SW 1271 (cell line): Measurements from ENCODE around the gene SPEM2.
A peak's percentile ranks its signal among the peaks of the same experiment; 100 is the strongest.

Experiments
- DNase-seq, 2 experiments: peaks; one replicate each; lab custom pipeline; 2025; lab: John Stamatoyannopoulos, UW

The SPEM2 gene

DNA sequence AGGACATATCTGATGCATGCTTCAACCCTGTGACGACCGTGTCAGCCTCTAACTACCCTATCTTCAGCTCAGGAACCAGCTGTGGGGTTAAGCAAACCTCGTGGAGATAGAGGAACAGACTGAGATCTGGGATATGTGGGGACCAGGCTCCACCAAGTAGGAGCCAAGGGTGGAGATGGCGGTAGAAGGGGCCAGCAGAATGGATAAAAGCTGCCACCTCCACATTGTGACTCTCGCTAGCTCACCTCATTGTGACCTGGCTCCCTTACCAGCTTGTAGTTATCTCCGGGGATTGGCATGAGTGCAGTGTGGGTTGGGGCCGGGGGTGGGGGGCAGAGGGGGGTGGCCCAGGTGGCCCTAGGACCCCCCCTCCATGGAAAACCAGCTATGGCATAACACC is at the start of gene SPEM2:
Gene SPEM2 (plus strand): TSS at position 301 of the 400 bp plus-strand sequence. CDS start 73 bp downstream, at position 374.
- DNase-seq, result no peak

DNA sequence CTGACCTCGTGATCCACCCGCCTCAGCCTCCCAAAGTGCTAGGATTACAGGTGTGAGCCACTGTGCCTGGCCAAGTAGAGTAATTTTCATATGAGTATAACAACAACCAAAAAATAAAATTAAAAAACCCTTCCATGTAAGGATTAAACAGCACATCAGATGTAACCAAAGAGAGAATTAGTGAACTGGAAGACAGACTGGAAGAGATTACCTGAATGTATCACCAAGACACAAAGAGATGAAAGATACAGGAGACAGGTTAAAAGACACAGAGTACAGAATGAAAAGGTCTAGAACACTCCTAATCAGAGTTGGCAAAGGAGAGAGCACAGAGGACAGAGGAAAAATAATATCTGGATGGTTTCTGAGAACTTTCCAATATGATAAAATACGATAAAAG is 46.3 kb upstream of the SPEM2 start:
- DNase-seq, result no peak

DNA sequence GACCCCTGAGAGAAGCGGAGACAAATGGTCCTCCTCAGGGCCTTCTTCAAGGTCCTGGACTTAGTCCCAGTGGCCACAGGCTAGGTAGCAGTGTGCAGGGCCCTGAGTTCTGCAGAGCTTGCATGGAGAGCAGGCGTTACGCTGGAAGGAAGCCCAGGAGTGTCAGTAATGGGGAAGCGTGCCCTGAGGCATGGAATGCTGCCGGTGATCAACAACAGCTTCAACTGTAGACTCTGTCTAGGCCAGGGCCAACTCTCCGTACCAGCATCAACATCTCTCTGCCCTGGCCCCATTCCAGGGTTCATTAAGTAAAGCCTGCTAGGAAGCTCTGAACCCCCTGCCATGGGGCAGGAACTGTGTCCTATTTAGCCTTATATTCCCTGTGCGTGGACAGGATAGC is 45.1 kb upstream of the SPEM2 start:
- no peak for DNase-seq

DNA sequence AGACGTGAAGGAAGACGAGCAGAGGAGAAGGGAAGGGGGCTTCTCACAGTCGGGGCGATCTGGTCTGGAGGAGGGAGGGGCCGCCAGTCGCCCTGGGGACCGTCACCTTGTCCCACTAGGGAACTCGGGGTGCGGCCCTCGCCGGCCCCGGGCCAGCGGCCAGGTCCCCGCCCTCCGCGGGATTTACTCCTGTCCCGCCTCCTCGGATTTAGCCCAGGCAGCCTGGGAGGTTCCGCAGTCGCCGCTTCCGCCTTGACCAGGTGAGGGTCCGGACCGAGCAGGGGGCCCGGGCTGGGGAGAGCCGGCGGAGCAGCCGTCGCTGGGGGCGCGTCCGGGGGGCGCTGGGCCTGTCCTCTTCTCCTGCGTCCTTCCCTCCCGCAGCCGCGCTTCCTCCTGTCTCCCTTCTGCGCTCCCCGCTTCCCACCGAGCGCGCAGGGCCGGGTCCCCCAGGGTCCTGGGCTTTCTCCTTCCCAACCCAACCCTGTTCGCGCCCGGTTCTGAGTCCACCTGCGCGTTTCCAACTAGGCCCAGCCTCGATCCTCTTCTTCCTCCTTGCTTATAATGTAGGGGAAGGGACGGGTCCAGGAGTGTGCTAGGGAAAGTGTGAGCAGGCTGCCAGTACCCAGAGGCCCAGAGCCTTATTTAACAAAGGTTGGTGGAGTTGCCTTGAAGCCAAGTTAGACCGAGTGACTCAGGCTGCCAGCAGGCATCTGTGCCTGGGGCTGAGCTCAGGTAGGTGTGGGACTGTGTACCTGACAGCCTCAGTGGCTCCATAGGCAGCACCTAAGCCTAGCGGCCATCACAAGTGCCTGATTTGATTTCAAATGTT is 44.3 kb upstream of the SPEM2 start, which contains the start of gene TNK1:
Gene TNK1 (plus strand): TSS at position 235 of the 829 bp plus-strand sequence. CDS start 1,838 bp downstream, outside the sequence.
- DNase-seq, result no peak

GRCh38 chr17:7382901-7383300 is 42.5 kb upstream of the SPEM2 start:
- DNase-seq, result no peak

DNA sequence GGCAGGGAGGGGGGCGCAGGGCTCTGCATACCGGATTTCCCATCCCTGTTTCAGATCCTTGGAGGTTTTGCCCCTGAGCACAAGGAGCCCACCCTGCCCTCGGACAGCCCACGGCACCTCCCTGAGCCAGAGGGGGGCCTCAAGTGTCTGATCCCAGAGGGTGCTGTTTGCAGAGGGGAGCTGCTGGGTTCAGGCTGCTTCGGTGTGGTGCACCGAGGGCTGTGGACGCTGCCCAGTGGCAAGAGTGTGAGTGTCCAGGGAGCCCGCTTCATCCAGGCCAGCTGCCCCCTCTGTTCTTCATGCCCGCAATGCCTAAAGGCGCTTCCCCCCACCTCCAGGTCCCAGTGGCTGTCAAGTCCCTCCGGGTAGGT is 42.1 kb upstream of the SPEM2 start:
- no peak for DNase-seq

DNA sequence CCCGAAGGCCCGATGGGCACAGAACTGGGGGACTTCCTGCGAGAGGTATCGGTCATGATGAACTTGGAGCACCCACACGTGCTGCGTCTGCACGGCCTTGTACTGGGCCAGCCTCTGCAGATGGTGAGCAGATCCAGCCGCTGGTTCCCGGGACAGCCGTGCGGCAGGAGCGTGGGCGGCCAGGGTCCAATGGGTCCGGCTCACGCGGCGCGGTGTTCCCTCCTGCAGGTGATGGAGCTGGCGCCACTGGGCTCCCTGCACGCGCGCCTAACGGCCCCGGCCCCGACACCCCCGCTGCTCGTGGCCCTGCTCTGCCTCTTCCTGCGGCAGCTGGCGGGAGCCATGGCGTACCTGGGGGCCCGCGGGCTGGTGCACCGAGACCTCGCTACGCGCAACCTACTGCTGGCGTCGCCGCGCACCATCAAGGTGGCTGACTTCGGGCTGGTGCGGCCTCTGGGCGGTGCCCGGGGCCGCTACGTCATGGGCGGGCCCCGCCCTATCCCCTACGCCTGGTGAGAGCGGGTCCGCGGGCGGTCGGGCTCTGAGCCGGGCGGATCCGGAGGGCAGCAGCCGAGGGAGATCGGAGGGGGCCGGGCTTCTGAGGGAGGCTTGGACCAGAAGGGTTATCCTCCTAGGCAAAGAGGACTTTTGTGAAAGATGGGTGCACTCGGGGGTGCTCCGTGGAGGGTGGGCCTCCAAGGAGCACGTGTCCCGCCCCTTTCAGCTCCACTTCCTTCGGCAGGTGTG is 41.5 kb upstream of the SPEM2 start:
- no peak for DNase-seq

GRCh38 chr17:7384489-7385081 is 40.8 kb upstream of the SPEM2 start:
- no peak for DNase-seq

DNA sequence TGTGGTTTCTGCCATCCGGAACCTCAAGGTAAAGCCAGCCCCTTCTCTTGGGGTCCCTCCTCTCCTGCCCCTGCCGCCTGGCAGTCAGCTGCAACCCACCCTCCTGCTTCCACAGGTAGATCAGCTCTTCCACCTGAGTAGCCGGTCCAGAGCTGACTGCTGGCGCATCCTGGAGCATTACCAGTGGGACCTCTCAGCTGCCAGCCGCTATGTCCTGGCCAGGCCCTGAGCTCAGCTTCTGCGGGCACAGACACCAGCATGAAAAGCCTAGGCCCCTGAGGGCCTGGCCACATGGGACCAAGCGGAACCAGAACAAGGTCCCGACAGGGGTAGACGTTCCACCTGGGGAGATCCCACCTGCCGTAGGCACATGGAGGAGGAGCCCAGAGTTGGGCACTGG is 36.6 kb upstream of the SPEM2 start:
- DNase-seq, result no peak

DNA sequence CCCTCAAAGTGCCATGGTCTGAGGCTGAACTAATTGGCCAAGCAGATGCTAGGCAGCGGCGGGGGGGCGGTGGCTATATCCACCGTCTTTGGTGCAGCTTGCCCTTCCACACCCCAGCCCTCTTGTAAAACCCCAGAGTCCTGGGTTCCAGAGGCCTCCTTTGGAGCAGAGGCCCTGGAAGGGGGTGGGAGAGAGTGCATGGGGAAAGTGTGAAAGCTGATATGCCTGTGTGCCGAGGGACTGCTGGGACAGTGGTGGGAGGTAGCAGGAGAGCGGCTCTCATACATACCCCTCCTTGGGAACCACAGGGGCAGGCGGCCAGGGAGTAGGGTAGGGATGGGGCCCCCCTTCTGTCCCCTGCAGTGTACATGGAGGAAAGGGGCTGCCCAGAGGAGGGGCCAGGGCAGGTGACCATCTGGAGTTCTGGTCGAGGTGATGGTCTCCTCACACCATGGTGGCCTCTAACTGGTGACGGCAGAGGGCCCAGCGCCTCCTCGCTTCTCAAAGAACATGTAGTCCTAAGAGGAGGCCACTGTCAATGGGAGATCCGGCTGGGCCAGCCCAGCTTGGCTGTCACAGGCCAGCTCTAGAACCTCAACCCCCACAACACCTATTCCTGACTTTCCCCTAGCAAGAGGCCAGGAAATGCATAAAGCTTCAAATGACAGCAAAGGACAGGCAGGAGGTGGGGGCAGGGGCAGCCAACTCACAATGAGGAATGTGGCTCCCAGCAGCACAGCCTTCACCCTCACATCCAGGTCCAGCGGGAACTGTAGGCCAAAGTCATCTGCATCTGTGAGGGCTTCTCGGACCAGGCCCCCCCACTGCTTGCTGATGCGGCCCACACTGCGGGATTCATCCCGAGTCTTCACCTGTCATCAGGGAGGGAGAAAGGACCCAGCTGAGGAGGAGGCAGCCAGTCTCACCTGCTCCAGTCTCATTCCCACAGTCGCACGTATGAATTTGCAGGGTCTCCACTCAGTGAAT is 35.2 kb upstream of the SPEM2 start:
- no peak for DNase-seq

GRCh38 chr17:7391307-7391706 is 34.1 kb upstream of the SPEM2 start:
- DNase-seq, result no peak

DNA sequence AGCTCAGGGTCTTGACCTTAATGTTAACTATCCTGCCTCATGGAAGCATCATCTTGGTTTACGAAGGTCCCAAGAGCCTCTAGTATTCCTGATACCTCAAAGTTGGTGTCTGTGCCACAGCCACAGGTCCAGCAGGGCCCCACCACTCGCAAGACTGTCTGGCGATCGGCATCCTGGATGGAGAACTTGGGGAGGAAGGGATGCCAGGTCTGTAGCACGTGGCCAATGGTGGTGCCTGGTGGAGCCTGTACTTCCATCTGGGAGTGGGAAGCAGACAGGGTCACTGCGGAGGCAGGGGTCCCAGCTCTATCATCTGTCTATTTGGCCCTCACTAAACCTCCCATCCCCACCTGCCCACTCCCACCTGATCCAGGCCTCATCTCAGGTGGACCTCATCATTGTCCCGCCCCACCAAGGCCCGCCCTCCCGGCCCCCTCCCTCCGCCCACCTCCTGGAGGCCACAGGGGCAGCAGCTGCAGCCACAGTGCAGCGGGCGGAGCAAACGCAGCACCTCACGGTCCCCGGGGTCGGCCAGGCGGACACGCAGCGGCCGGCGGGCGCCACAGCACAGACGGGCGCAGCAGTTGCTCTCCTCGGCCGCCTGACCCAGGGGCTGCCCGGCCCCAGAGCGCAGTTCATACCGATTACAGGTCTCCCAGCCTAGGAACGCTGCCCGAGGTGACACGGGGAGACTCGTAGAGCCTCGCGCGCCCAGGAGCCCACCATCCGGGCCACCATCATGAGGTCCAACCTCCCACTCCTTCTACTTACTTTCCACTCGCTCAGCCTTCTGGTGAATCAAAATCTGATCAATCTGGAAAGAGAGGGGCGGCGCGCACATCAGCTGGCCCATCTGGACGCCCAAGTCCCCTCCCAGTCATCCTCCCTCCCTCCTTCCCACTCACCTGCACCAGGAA is 32.5 kb upstream of the SPEM2 start:
- DNase-seq, result no peak

DNA sequence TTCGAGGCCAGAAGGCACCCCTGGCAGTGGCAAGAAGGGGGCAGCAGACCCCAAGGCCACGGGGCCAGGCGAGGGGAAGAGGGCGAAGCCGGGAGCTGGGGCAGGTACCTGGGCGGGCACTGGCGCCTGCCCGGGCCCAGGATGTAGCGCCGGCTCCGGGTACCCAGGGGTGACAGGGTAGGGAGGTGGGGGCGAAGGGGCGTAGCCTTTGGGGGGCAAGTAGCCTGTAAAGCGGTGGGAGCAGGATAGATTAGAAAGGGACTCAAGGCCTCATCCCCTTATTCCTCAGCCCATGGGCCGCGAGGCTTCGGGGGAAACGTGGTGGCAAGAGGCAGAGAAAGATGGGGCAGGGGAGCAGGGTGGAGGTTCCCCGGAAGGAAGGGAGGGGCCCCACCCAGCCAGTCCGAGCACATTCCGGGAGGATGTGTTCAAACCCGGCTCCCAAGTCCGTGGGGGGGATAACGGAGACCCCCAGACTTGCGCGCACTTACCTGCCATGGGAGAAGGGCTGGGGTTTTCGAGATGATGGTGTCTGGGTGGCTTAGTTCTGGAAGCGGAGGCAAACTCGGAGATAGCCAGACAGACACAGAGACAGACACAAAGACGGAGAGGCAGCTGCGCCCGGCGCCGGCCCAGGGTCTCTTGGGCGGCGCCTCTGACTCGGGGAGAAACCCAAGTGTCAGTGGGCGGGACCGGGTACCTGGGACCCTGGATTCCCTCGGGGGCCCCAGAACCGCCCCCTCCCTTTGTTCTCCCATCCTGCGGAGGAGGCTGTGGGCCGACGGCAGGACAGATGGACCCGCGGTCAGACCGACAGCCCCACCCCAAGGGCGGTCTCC is 31.6 kb upstream of the SPEM2 start:
- no peak for DNase-seq

GRCh38 chr17:7394452-7395191 is 30.8 kb upstream of the SPEM2 start, which contains the start of gene PLSCR3:
TSS of gene PLSCR3 (minus strand) at chr17:7394525. CDS start at chr17:7394110, 415 bp downstream.
- peak; percentile 60 to 80 for DNase-seq

- no peak for DNase-seq
Measured at GRCh38 chr17:7396147-7396546, 29.3 kb upstream of the SPEM2 start.

GRCh38 chr17:7398612-7399011 is 26.8 kb upstream of the SPEM2 start:
- no peak for DNase-seq

GRCh38 chr17:7403043-7403726 is 22.2 kb upstream of the SPEM2 start:
- no peak for DNase-seq

DNA sequence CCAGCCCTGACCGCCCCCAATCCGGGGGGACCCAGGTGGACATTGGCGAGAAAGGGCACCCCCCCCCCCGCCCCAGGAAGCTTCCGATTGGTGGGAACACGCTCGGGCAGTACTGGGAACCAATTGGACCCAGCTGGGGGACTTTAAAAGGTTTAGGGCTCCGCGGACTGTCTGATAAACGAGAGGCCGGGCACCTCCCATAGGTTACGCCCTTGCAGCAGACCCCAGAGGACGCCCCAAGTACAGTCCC is 21.8 kb upstream of the SPEM2 start:
- DNase-seq, result peak; percentile 84 to 87
